Stimulated activated CD8-positive, alpha-beta memory T cell treated with anti-CD3 and anti-CD28 coated beads, Interleukin-7, amount 100 ng/mL, for 1 hour (primary cell): ENCODE results near the gene COMT.
A peak's percentile ranks its signal among the peaks of the same experiment; 100 is the strongest.
"Not testable (repeated sequence)": the region's sequence is repeated elsewhere in the genome, so short reads cannot be mapped to it uniquely, and the experiment has no call there.

ENCODE experiments used
- DNase-seq, 2 donors: peaks; one replicate each; pipeline ENCODE4 v3.0.0-alpha.2; 2020; ENCODE audit warnings: low read depth in 2 of 2

COMT gene

GRCh38 chr22:19941365-19942082, at the start of gene COMT, which contains the start of gene TXNRD2:
COMT (plus strand) TSS chr22:19941772; CDS start chr22:19962527, 20,755 bp downstream.
TXNRD2 (minus strand) TSS chr22:19941818; CDS start chr22:19941803, 15 bp downstream.
- DNase-seq, result peak in 1 of 2 donors; percentile 50

- DNase-seq, result no peak
Measured at GRCh38 chr22:19892257-19892879, 49.2 kb upstream of the COMT start.

GRCh38 chr22:19892925-19893324, 48.6 kb upstream of the COMT start:
- no peak for DNase-seq

GRCh38 chr22:19893363-19893762, 48.2 kb upstream of the COMT start:
- DNase-seq, result no peak

DNA sequence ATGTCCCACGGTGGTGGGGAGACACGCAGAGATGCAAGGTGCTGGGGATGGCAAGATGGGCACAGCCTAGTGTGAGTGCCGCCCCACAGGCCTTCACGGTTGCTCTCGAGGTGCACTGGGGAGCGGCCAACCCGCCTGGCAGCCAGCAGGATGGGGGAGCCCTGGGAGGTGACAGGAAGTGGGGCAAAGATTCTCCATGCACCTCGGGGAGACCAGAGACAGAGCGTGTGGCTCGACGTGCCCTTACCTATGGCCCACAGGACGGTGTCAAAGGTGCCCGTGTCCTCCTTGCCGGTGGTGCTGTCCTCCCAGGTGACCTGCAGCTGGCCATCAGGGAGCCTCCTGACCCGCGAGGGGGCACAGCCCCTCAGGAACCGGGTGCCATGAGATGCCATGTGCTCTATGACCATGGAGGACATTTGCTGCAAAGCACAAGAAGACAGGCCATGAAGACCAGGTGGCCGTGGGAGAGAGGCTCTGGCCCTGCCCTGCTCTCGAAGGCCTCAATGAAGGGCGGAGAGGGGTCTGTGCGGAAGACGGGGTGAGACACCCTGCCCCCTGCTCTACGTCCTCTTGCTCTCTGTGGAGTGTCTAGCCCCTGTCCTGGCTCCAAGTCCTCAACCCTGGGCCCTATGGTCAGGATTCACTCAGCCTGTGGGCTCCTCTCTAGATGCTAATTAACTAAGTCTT, 46.3 kb upstream of the COMT start:
- DNase-seq, result no peak

- no peak for DNase-seq
Measured at GRCh38 chr22:19896665-19897355, 44.8 kb upstream of the COMT start.

- no peak for DNase-seq
Measured at GRCh38 chr22:19897726-19898125, 43.8 kb upstream of the COMT start.

- no peak for DNase-seq
Measured at GRCh38 chr22:19898145-19898544, 43.4 kb upstream of the COMT start.

- no peak for DNase-seq
Measured at GRCh38 chr22:19898831-19899567, 42.6 kb upstream of the COMT start.

DNA sequence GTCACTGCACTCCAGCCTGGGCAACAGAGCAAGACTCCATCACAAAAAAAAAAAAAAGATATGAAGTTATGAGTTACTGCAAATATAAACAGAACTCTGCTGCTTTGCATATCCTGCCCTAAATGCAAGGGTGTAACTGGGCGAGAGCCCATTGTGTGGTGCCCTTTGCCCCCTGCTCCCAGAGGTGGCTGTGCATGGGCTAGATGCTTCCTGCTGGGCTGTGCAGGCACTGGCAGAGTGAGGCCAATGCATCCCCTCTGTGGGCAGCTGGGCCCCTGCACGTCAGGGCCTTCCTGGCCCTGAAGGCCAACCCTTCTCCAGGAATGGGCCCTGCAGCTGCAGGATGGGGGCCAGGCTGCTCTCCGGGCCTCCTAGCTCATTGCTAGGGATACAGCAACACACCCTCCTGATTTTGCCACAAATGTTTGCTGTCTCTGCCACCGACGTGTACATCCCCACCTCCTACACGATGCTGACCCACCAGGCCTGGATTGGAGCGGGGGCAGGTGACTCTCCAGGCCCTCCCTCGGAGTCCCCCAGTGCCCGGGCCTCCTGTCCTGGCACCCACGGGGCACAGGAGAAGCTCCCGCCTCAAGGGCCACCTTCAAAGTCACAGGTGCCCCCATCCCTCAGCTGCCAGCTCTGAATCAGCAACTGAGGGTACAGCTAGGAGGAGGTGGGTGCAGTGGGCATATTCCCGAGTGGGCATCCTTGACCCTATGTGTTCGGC, 40.7 kb upstream of the COMT start:
- DNase-seq, result no peak

DNA sequence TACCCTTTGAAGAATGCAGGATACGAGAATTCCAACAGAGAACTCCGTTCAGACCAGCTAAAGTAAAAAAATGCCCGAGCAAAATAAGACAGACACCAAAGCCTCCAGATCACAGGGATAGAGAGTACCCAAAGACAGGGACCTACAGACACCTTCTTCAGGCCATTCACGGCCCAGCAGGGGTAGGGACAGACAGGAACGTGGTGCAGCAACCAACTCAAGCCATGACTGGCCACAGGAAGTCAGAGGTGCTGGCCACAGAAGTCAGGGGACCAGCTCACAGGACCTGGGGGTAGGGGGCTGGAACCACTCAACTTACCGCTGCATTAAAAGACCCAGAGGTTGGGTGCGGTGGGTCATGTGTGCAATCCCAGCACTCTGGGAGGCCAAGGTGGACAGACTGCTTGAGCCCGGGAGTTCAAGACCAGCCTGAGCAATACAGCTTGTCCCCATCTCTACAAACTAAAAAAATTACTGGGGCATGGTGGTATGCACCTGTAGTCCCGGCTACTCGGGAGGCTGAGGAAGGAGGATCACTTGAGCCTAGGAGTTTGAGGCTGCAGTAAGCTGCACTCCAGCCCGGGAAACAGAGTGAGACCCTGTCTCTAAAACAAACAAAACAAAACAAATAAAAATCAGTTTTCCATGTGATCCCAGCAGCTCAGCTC, 39.9 kb upstream of the COMT start:
- DNase-seq, result no peak

DNA sequence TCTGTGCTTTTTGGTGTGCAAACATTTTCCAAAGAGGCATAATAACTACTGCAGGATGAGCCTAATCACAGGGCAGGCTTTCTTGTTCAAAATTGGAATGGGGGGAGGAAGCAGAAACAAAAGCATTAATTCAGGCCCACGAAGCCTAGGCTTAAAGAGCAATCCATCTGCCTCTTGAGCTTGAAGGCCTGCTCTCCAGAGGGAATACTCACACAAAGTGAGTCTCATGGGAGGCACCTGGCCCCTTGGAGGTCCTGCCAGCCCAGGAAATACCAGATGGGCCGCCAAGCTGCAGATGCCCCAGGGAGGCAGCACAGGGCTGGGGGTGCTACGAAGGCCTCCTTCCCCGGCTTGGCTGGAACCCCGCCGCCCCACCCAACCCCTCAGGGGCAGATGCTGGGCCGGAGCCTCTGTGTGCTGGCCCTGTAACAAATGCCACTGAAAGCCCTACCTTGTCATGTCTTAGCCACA, 39.3 kb upstream of the COMT start:
- DNase-seq, result no peak

DNA sequence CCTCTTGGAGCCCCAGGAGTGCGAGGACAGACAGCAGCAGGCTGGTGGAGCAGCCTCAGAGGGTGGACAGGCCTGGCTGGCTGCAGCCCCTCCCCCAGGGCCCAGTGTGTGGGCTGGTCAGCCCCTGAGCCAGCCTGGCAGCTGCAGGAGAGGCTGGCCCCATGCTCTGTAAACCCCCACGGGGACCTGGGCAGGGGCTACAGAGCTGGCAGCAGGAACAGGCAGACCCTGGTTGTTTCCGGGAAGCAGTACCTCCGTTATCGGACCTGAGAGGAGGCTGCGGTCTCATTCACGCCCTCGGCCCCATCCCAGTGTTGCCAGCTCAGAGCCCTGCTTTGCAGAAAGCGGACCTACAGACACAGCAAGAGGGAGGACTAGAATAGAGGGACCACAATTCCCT, 38.5 kb upstream of the COMT start:
- no peak for DNase-seq

- DNase-seq, result no peak
Measured at GRCh38 chr22:19903513-19903912, 38.1 kb upstream of the COMT start.

GRCh38 chr22:19904174-19904856, 37.3 kb upstream of the COMT start:
- DNase-seq, result no peak

DNA sequence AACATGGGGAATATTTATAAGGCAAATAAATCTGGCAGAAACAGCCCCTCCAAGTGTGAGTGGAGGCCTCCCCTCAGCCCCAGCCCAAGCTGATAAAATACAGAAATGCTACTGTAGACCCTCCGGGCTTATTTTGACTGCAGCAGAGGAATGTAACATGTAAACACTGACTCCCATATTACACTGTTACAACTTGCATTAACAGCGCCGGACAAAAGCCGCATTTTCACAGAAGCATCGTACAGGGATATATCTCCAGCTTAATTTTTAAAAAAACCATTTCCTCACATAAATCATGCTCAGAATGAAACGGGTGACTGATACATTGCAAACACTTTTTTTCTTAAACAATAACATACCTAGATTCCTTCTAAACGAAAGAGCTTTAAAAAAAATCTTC, 36.6 kb upstream of the COMT start:
- no peak for DNase-seq

GRCh38 chr22:19905347-19906276, 36.0 kb upstream of the COMT start:
- no peak for DNase-seq

DNA sequence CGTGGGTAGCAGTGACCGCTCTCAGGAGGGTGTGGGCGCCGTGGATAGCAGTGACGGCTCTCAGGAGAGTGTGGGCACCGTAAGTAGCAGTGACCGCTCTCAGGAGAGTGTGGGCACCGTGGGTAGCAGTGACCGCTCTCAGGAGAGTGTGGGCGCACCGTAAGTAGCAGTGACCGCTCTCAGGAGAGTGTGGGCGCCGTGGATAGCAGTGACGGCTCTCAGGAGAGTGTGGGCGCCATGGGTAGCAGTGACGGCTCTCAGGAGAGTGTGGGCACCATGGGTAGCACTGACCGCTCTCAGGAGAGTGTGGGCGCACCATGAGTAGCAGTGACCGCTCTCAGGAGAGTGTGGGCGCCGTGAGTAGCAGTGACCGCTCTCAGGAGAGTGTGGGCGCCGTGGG, 34.7 kb upstream of the COMT start:
- DNase-seq, result not testable (repeated sequence)
